HT1080 (cell line): Measurements from ENCODE around the gene RAB37. TPM values are rescaled to one million over a fixed set of nuclear protein-coding genes. Genes with fewer than 3 reads are reported as not detected.

ENCODE experiments used
- total RNA-seq: library from RNA; depleted of rRNA; stranded (reverse); fragments of >200 nt; shearing (Covaris generic); gene quantifications from 2 replicates; pipeline ENCODE4 v1.2.3, GENCODE V29; 2014; rRNA removed

The RAB37 gene
- total RNA-seq, 1 experiment from 2014 or later: 0.11 TPM

Other genes starting within 250 kb of the RAB37 start
- not detected in 2 replicates for gene CD300LB, start 205.8 kb upstream of the RAB37 start, total RNA-seq
- 0.17 and 0.90 TPM in 2 replicates for gene CD300C, start 191.1 kb upstream of the RAB37 start, total RNA-seq
- not detected in 2 replicates for gene CD300H, start 169.7 kb upstream of the RAB37 start, total RNA-seq
- gene CD300LD, start 145.0 kb upstream of the RAB37 start, total RNA-seq: not detected in 2 replicates
- not detected in 2 replicates for gene CD300E, start 113.5 kb upstream of the RAB37 start, total RNA-seq
- gene CD300LF, start 24.3 kb upstream of the RAB37 start, total RNA-seq: not detected in 2 replicates
- gene NHERF1, start 11.4 kb downstream of the RAB37 start, total RNA-seq: 32.8 and 41.8 TPM in 2 replicates
- 21.9 and 32.6 TPM in 2 replicates for gene NAT9, start 39.1 kb downstream of the RAB37 start, total RNA-seq
- 0.07 and 0.10 TPM in 2 replicates for gene GRIN2C, start 122.6 kb downstream of the RAB37 start, total RNA-seq
- gene FDXR, start 135.7 kb downstream of the RAB37 start, total RNA-seq: 46.9 and 48.7 TPM in 2 replicates
- not detected in 2 replicates for gene FADS6, start 156.4 kb downstream of the RAB37 start, total RNA-seq
- not detected in 2 replicates for gene USH1G, start 186.0 kb downstream of the RAB37 start, total RNA-seq
- gene OTOP2, start 187.0 kb downstream of the RAB37 start, total RNA-seq: not detected in 2 replicates
- not detected in 2 replicates for gene OTOP3, start 198.6 kb downstream of the RAB37 start, total RNA-seq
- gene HID1, start 235.5 kb downstream of the RAB37 start, total RNA-seq: 0.13 and 1.8 TPM in 2 replicates